D721Med (cell line): ENCODE measurements around the gene KIF3A.

Source experiments
- DNase-seq: peaks from one replicate; pipeline ENCODE4 v3.0.0; 2011; ENCODE audit warnings: low spot score; ENCODE audit not compliant: insufficient read length
- FAIRE-seq: peaks from 2 replicates; lab custom pipeline; 2011; peaks lifted over from hg19 to GRCh38; lab: Jason Lieb, UNC
- TF ChIP-seq, protein P1 (sequence below): IDR thresholded peaks from 2 replicates; pipeline ENCODE4 v1.5.1; 2012; ENCODE audit warnings: mild to moderate bottlenecking, control low read depth; ENCODE audit not compliant: insufficient read depth; ENCODE audit errors: missing control alignments

The KIF3A gene

DNA sequence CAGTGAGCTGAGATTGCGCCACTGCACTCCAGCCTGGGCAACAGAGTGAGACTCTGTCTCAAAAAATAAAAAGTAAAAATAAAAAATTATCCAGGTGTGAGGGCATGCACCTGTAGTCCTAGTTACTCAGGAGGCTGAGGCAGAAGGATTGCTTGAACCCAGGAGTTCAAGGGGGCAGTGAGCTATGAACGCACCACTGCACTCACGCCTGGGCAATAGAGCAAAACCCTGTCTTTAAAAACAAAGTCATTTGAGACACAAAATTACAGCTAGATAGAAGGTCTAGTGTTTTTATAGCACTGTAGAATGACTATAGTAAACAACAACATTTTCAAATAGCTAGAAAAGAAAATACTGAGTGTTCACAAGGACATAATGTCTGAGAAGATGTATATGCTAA is 47.2 kb downstream of the KIF3A start:
- FAIRE-seq (no peak), DNase-seq (no peak)
- TF ChIP-seq, protein P1, sequence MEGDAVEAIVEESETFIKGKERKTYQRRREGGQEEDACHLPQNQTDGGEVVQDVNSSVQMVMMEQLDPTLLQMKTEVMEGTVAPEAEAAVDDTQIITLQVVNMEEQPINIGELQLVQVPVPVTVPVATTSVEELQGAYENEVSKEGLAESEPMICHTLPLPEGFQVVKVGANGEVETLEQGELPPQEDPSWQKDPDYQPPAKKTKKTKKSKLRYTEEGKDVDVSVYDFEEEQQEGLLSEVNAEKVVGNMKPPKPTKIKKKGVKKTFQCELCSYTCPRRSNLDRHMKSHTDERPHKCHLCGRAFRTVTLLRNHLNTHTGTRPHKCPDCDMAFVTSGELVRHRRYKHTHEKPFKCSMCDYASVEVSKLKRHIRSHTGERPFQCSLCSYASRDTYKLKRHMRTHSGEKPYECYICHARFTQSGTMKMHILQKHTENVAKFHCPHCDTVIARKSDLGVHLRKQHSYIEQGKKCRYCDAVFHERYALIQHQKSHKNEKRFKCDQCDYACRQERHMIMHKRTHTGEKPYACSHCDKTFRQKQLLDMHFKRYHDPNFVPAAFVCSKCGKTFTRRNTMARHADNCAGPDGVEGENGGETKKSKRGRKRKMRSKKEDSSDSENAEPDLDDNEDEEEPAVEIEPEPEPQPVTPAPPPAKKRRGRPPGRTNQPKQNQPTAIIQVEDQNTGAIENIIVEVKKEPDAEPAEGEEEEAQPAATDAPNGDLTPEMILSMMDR: no peak

- no peak for DNase-seq
- FAIRE-seq: no peak
- TF ChIP-seq, protein P1: no peak
Observed at GRCh38 chr5:132689513-132689912, 47.8 kb downstream of the KIF3A start.

GRCh38 chr5:132688536-132689339 is 48.6 kb downstream of the KIF3A start:
- DNase-seq (no peak), FAIRE-seq (no peak)
- TF ChIP-seq, protein P1: no peak

DNA sequence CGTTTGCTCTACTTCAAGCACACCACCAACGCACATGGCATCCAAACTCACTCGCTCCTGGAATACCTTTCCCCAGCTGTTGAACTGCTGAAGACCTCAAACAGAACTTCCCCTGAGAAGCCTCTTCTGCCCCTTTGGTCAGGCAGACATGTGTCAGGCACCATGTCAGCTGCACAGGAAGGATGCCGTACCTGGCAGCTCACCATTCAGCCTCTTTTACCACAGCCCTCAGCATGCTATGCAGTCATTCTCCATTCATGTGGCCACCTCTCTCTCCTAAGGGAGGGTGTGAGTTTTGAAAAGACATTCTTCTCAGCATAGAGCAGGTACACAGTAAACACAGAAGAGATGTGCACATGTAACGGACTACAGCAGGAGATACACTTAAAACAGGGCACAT is 49.4 kb downstream of the KIF3A start:
- no peak for FAIRE-seq

GRCh38 chr5:132686193-132686592 is 51.2 kb downstream of the KIF3A start:
- TF ChIP-seq, protein P1: no peak
- FAIRE-seq: no peak
- no peak for DNase-seq

More for the DNA sequence above, 49.4 kb downstream of the KIF3A start:
- no peak for DNase-seq
- TF ChIP-seq, protein P1: no peak

DNA sequence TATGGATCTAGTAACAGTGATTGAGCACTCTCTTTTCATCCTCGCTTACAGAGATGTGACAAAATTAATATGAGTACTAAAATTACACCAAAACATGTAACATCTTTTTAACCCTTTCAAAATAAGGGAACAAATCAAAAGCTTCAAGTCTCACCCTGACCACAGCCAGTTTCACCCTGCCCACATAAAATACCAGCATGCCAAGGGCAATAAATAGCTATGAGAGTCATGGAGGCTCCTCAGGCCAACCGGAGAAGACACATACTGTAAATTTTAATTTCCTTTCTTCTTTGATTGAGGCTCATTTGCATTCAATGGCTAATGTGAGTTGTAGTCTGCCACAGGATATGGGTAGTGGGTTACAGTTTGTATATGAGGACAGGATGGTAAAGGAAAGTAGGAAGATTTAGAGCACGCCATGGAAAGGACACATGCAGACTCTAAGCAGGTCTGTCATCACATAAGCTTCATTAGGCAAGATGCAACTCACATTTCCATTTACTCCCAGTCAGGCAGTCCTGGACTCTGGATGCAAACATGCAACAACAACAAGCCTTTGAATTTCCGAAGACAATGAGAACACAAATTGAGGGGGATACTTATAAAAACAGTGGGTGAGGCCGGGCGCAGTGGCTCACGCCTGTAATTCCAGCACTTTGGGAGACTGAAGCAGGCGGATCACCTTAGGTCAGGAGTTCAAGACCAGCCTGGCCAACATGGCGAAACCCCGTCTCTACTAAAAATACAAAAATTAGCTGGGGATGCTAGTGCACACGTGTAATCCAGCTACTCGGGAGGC is 52.2 kb downstream of the KIF3A start:
- FAIRE-seq (no peak), DNase-seq (no peak)
- TF ChIP-seq, protein P1: no peak

DNA sequence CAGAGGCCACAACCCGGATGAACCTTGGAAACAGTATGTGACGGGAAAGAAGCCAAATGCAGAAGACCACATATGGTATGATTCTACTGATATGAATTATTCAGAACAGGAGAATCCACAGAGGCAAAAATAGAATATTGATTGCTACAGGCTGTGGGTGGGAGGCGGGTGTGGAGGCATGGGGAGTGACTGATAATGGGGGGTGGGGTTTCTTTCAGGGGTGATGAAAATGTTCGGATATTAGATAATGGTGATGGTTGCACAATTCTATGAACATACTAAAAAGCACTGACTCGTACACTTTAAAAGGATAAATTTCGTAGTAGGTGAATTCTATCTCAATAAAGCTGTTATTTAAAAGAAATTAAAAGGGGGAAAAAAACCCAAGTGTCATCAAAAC is 52.9 kb downstream of the KIF3A start:
- TF ChIP-seq, protein P1: no peak
- FAIRE-seq (no peak), DNase-seq (no peak)
